Mucosa of gallbladder (tissue), 1 donor: ENCODE data around the gene RTN4R. TPM values are rescaled to one million over a fixed set of nuclear protein-coding genes. Genes with fewer than 3 reads are reported as not detected.

Experiments used
- DNase-seq: peaks from one replicate; pipeline ENCODE4 v3.0.0-alpha.2; 2020; ENCODE audit warnings: low spot score
- total RNA-seq: library from RNA; stranded (reverse); gene quantifications from one replicate; pipeline ENCODE4 v1.2.1, GENCODE V29; 2021
- donor health status: DM: no; HTN: no; CAD: no.

The RTN4R gene
- total RNA-seq, 1 donor from 2014 or later: 2.0 TPM

DNA sequence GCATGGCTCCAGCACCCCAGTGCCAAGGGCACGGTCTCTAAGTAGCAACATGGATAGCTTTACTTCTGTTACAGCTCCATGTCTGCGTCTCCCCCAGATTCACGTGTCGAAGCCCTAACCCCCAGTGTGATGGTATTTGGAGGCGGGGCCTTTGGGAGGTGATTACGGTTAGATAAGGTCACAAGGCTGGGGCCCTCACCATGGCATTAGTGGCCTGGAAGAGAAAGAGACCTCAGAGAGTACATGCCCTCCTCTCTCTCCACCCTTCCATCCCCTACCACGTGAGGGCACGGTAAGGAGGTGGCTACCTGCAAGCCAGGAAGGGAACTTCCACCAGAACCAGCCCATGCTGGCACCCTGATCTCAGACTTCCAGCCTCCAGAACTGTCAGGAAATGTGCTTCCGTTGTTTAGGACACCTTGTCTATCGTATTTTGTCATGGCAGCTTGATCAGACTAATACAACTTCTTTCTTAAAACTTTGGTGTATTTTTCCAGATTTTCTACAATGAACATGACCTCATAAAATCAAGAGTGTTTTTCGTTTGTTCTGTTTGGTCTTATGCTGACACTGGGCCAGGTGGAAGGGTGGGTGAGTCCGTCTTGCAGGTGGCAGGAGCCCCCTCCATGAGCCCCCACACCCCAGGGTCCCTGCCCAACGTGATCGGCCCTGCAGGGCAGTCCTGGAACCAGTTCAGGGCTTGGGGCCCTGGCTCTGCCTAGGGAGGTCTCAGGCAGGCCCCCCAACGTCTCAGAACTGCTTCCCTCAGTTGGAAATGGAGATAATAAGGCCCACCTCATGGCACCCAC lies 10.7 kb downstream of the RTN4R start:
- no peak for DNase-seq

DNA sequence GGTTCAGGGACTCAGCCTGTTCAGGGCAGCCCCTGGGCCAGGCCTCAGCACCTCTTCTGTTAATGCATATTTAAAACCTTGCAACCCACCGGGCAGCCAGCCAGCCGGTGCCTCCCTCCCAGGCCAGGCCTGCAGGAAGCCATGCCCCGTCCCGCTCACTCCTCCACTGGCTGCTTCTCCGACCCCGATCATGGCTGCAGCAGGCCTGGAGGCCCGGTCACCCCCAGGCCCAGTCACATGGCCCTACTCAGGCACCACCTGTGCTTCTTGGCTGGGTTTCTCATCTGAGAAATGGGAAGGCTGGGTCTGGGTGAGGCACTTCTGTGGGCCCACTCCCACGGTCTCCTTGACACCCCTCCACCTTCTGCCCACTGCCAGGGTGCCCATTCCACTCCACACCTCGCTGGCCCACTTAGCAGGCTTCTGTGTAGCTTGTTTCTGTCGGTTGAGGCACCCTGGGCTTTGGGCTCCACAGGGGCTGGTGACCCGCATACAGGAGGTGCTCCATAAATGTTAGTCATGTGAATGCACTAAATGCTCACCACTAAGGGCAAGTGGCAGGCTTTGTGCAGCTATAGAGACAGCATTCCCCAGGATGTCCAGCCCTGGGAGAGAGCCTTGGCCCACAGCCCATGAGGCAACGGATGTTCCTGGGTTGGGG lies 11.4 kb downstream of the RTN4R start:
- DNase-seq: no peak

DNA sequence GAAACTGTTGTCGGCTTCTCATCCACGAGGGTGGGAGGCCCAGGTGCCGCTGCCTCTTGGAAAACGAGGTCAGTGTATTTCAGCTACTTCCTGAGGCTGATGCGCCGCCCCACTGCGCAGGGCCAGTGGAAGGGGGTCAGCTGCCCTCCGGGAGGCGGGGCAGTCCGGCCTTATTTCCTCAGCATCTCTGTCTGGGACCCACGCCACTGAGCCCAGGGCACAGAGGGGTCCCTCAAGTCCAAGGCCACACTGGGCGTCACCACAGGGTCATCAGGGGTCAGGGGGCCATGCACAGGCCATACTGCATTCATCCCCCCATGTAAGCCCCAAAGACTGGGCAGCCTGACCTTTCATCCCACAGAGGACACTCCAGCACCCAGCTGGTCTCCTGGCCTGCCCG lies 12.1 kb downstream of the RTN4R start:
- DNase-seq: no peak

DNA sequence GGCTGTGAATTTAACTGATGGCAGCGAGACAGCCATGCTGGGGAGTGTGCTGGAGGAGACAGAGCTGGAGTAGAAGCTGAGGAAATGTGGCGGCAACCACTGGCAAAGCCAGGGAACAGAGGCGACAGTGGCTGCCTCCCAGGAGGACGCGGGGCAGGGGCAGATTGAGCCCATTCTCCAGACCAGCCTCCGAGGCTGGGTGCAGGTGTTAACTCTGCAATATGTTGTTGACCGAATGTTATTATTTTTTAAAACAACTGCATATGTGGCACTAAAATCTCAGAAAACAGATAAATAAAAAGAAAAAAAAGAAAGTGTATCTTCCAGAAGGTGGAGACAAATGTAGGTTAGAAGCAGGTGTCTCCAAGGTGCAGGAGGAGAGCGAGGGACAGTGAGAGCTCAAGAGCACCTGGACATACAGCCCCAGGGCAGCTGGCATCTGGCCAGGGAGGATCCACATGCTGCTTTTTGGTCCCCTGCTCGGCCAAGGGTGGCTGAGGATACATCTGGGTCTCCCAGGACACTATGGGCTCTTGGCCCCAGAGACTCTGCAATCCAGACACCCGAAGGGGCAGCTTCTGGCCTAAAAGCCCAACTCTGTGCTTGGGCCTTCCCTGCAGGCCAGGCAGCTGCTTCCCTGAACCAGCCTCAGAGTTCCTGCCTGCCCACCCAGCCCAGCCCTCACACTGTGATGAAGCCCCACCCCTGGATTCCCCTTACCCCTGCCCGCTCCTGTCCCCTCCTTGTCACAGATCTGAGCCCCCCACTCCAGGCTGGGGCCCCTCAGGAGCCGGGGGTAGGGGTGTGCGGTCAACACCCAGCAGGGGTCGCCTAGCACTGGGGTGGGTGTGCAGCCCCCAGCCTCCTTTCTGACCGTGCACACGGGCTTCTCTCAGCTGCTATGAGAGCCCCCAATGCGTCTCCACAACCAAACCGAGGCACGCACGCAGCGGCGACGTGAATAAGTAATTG lies 12.9 kb downstream of the RTN4R start:
- DNase-seq: no peak

DNA sequence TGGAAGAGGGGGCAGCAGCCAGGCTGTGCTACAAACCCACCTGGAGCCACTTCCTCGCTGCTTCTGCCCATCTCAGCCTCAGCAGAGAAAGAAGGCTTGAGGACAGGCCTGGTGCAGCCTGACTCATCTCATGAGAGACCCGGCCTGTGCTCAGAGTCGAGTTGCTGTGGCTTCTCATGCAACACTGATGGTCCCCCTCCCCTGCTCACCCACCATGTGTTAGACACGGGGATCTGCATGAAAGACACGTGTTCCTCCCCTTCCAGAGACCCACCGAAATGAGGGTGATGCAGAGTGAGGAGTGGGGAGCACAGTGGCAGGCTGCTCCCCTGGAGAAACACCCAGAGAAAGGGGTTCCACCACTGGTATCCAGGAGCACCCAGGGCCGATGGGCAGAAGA lies 15.0 kb downstream of the RTN4R start:
- DNase-seq: no peak

DNA sequence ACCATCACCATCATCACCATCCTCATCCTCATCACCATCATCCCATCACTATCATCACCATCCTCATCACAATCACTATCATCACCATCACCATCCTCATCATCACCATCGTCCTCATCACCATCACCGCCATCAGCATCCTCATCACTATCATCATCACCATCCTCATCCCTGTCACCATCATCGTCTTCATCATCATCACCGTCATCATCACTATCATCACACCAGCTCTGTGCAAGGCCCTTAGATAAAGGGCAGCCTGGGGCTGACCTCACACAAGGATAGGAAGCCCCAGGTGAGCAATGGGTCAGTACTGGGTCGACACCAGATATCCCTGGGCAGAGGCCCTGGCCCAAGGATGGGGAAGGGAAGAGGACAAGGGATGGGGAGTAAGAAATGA lies 16.1 kb downstream of the RTN4R start:
- no peak for DNase-seq

DNA sequence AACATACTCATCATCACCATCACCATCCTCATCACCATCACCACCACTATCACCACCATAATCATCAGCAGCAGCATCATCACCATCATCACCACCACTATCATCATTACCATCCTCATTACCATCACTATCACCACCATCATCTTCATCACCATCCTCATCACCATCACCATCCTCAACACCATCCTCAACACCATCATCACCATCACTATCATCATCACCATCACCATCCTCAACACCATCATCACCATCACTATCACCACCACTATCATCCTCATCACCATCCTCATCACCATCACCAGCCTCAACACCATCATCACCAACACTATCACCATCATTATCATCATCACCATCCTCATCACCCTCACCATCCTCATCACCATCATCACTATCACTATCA lies 16.6 kb downstream of the RTN4R start:
- DNase-seq: no peak

DNA sequence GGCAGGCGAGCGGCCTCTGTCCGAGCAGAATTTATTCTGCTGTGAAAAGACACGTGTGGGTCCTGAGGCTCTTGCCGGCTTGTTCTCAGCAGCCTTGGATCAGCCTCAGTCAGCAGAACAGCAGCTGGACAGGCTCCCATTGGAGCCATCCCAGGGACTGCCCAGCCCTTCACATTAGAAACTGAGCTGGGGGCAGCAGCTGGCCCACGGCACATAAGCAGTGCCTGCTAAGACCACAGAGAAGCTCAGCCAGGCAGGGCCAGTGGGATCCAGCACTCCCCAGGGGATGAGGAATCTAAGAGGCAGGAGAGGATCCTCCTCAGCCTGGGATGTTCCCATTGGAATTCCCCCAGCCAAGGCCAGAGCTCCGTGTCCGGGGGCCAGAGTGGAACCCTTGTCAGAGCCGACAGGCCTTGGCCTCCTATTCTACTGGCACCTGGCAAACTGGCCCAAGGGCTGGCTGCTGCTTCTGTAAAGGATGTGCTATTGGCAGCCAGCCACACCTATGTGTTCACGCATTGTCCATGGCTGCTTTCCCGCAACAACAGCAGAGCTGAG lies 18.2 kb downstream of the RTN4R start:
- no peak for DNase-seq

DNA sequence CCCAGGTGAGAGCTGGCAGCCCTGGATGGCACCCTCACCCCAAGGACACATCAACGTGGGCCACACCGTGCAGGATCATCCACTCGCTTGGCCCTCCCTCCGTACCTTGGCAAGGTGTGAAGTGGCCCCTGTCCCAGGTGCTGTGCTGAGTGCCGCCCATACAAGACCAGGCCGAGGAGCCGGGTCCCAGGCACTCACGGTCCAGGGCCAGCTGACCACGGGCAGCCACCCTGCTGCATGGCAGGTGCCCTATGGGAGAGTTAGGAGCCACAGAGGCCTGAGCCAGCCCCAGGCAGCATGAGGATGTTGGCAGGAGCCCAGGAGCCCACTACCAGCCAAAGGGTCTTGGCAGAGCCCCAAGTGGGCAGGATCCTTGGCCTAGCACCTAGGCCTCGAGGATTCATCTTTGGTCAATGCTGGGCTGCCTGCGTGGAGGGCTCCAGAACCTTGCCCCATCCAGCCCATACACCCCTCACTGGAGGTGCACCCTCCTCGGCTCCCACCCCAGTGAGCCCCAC lies 19.6 kb downstream of the RTN4R start:
- DNase-seq: no peak

DNA sequence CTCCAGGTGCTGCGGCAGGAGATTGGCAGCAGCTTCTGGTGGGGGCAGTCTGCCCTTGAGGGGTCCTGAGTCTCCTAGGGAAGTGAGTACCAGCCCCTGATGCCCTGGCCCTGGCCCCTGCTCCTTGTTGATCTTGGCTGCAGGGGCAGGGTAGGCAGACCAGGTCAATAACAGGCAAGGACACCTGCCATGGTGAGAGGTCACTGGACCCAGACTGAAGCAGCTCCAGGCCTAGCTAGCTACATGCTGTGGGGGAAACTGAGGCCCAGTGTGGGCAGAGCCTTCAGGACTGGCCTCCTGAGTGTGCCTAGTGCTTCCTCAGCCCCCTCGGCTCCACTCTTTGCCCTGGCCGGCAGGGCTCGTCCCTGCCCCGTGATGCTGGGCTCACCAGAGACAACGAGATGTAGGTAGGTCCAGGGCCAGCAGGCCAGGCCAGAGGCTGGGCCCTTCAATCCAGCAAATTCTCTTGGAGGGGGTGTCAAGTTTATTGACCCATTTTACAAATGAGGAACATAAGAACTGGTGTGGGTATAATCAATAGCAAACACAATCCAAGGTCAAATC lies 20.4 kb downstream of the RTN4R start:
- no peak for DNase-seq

DNA sequence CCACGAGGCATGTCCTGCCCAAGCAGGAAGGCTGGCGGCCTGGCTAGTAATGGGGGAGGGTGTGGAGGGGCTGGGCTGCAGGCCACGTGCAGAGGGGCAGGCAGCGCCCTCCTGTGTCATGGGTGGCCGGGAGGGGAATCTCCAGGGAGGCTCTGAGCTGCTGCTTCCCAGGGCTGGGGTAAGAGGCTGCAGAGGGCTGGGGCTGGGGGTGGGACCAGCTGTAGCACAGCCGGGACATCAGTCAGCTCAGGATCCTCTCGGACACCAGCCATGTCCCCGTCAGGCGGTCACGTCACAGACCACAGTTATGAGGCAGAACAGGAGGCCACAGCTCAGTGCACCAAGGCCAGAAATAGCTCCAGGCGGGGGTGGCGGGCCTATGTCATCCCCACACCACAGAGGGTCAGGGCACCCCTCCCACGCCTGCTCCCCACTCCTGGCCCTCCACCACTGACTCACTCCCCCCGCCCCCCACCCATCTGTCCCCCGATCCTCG lies 21.1 kb downstream of the RTN4R start:
- DNase-seq: peak; percentile 18

DNA sequence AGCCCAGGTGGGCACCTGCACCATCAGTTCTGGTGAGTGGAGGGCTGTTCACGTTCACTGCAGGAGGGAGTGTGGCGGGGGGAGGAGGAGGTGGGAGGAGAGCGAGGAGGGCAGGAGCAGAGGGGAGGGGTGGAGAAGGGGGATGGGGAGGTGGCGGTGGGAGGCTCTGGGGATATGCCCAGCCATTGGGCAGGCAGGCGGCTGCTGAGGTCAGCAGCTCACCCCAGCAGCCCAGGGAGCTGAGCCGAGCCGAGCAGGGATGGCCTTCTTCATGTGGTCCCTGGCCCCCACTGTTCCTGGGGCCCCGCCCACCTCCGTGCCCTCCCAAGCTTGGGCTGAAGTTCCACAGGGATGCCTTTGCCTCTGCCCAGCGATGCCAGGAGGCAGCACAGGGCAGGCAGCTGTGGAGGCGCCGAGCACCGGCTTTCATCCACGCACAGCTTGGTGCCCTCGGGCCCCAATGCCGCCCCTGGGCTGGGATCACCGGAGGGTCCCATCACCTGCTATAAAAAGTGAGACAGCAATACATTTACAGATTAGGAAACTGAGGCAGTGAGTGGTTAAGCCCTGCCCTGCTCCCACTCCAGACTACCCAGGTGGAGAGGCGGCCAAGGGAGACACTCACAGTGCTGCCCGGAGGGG lies 21.6 kb downstream of the RTN4R start:
- no peak for DNase-seq

DNA sequence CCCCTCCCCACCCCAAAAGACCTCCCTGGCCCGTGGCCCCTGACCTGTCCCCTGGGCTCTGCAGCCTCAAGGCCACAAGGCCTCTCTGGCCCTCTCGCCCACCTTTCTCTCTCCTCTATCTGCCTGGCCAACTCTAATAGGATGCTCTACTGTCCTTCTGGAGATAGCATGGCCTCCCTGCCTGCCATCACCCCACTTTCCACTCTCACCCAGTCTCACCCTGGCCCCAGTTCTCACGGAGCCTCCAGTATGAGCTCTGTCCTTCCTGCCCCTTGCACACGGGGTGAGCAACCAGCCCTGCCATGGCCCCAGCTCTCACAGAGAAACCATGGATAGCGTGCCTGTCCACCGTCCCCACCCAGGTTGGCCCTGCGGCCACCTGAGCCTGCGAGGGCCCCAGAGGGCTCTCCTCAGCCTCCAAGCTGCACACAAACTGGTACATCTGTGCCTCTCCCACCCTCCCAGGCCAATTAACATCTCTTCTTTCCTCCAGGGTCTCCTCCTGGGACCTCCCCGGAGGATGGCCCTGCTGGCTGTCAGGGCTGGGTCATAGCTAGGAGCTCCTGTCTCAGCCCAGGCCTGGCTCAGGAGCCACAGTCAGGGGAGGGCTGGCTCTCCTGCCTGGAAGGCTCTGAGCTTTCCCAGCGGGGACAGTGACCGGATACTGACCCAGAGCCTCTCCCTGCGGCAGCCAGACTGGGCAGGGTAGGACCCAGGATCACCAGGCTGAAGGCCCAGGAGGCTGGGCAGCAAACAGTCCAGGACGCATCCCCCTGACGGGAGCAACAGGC lies 22.3 kb downstream of the RTN4R start:
- no peak for DNase-seq

DNA sequence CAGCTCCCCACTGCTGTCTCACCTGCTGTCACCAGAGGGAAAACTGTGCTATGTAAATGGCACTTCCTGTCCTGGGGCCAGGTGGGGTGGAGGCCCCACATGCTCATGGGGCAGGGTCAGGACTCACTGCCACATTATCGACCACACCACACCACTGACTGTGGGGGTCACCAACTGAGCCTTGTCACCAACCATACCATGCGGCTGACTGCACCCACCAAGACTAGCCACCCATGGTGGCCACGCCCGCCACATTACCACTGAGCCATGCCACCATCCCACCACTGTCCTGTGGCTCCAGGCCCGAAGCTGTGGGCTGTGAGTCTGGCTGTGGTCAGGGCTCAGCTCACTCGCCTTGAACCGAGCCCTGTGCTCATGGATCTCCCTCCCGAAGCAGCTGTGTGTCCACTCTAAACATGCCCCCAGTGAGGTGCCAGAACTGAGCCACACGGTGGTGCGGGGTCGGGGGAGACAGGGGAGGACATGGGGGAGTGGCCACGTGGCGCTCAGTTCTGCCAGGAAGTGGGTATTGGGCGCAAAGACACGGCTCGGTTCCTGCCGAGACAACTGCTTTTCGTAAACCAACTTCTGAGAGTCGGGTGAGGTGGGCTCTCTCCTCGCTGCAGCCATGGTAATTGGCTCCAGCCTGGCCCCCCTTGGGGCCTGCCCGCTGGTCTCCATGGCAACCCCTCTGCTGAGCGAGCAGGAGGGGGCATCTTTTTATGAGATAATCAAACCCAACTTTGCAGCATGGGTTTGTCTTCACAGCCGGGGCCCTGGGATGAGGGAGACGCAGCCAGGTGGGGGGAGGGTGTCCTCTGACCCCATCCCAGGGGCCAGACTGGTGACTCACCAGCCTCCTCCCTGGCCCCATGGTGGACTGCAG lies 23.2 kb downstream of the RTN4R start:
- DNase-seq: no peak

DNA sequence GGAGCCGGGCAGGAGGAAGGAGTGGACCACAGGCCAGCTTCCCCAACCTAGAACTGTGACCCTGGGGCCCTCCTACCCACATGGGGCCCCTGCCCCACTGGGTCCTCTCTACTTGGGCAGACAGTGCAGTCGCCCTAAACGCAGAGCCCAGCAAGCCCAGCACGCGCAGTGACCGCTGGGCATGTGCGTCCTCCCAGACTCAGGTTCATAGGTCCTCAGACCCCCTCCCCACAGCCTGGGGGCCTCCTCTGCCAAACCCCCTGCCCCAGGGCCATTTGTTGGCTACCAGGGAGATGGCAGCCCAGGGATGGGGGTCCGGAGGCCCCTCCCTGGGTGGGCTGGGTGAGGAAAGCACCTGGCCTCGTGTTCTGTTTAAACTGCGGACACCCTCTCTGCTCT lies 23.9 kb downstream of the RTN4R start:
- DNase-seq: no peak

DNA sequence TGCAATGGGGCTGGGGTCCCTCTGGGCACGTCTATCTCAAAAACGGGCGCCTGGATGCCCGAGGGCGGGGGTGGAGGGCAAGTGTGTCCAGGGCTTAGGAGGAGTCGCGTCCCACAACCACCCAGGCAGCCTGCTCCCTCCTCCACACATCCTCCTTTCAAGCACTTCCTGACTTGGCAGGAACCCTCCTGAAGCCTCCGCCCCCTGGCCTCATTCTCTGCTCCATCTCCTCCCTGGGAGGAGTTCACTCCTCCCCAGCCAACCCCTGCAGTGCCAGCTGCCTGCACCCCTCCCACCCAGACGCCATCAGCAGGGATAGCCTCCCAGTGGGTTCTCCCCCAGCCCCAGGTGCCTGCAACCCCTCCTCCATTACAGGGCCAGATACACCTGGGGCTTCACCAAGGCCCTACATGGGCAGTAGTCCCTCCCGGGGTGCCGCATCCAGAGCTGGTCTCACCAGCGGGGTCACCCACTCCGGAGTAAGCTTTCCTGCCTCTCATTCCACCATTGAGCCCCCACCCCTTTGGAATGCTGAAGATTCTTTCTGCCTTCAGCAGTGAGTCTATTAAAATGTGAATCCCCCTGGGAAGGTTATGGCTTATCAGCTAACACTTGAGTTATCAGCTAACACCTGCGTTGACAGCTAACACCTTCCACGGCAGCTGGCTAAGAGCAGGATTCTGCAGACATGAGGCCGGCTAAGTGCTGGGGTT lies 24.4 kb downstream of the RTN4R start:
- peak; percentile 60 for DNase-seq

DNA sequence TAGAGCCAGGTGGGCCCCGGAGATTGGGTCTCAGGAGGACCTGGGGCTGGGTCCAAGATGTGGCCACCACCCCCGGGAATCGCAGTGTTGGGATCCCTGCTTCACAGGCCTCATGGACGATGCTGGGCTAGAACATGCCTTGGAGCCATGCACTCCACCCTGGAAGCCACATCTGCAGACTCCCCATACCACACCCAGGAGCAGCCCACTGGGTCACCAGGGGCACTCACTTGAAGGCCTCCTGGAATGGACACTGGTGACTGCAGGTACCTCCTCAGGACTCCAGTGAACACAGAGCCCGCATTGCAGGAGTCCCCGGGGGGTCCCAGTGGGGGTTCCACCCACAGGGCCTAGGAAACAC lies 25.0 kb downstream of the RTN4R start:
- no peak for DNase-seq
